ENCODE measurements around the gene ESM1. TPM values are rescaled to one million over a fixed set of nuclear protein-coding genes. Genes with fewer than 3 reads are reported as not detected.

The ESM1 gene
- total RNA-seq, 1 donor, result 1.8 TPM

DNA sequence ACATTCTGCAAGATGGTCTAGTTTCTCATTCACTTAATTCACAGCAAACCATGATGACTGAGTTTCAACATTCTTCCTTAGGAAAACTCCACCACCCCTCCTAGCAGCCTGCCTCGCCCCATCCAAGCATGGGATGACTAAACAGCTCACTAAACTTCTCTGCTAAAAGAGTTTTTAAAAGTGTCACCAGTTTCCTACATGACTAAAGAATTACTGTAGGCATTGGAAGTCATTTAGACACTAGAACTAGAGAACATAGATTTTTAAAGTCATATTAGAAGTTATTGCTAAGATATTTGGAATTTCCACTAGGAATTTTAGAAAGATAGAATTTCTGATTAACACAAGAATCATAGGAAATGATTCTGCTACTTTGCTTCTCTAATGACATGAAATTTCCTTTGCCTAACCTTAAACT lies 5.5 kb upstream of the ESM1 start:
- H3K4me2 ChIP-seq (ENCODE audit: insufficient read depth, low read length), result no peak overlapping the region
- TF ChIP-seq, protein P1, sequence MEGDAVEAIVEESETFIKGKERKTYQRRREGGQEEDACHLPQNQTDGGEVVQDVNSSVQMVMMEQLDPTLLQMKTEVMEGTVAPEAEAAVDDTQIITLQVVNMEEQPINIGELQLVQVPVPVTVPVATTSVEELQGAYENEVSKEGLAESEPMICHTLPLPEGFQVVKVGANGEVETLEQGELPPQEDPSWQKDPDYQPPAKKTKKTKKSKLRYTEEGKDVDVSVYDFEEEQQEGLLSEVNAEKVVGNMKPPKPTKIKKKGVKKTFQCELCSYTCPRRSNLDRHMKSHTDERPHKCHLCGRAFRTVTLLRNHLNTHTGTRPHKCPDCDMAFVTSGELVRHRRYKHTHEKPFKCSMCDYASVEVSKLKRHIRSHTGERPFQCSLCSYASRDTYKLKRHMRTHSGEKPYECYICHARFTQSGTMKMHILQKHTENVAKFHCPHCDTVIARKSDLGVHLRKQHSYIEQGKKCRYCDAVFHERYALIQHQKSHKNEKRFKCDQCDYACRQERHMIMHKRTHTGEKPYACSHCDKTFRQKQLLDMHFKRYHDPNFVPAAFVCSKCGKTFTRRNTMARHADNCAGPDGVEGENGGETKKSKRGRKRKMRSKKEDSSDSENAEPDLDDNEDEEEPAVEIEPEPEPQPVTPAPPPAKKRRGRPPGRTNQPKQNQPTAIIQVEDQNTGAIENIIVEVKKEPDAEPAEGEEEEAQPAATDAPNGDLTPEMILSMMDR (IDR thresholded peaks at IDR 0.05; ENCODE audit: extremely low read depth, low read depth, low read length), result no peak

DNA sequence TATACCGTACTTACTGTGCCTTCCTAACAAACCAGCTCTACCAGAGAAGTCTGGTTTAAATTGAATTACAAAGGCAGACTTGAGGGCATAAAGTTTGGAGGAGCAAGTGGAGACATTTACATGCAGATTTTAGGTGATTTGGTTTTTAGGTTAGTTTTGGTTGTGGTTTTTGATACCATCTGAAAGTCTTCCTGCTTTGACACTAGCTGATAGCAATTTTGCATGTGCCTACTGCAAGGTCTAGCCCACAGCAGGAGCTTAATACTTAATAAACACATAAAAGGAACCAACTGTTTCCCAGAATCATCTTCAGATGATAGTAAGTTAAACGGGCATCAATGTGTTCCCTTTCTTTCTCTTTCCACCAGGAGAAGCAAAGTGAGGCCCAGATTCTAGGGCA lies 3.4 kb upstream of the ESM1 start:
- Histone ChIP-seq H3K27ac (ENCODE audit: low read depth, low read length) (no peak overlapping the region), H3K36me3 (ENCODE audit: insufficient read depth, low read length) (no peaks in the 10 kb centered on the region), H4K20me1 (ENCODE audit: insufficient read depth, low read length) (no peaks in the 10 kb centered on the region), H3K4me2 (ENCODE audit: insufficient read depth, low read length) (no peak overlapping the region), H3K4me3 (ENCODE audit: insufficient read depth, low read length) (no peak overlapping the region), H2AFZ (ENCODE audit: low read length) (no peak overlapping the region), H3K4me1 (ENCODE audit: insufficient read depth, low read length) (peaks cover 29% of the 10 kb centered on the region), H3K79me2 (ENCODE audit: insufficient read depth, low read length) (peaks cover 7% of the 10 kb centered on the region), H3K27me3 (ENCODE audit: insufficient read depth, low read length) (no peaks in the 10 kb centered on the region), H3K9me3 (ENCODE audit: low read depth, low read length) (no peaks in the 10 kb centered on the region)
- TF ChIP-seq, protein P1 (IDR thresholded peaks at IDR 0.05; ENCODE audit: extremely low read depth, low read depth, low read length), result no peak
- no peak for DNase-seq (ENCODE audit: insufficient read length, low spot score, missing footprints)

More for the DNA sequence above, 5.5 kb upstream of the ESM1 start:
- DNase-seq (ENCODE audit: insufficient read length, low spot score, missing footprints), result peak; percentile 82
- Histone ChIP-seq H3K27me3 (ENCODE audit: insufficient read depth, low read length) (no peaks in the 10 kb centered on the region), H3K9me3 (ENCODE audit: low read depth, low read length) (no peaks in the 10 kb centered on the region), H4K20me1 (ENCODE audit: insufficient read depth, low read length) (no peaks in the 10 kb centered on the region), H3K36me3 (ENCODE audit: insufficient read depth, low read length) (no peaks in the 10 kb centered on the region), H3K27ac (ENCODE audit: low read depth, low read length) (peak overlapping the region; percentile 57), H2AFZ (ENCODE audit: low read length) (no peak overlapping the region), H3K4me1 (ENCODE audit: insufficient read depth, low read length) (peaks cover 17% of the 10 kb centered on the region), H3K4me3 (ENCODE audit: insufficient read depth, low read length) (no peak overlapping the region), H3K79me2 (ENCODE audit: insufficient read depth, low read length) (no peaks in the 10 kb centered on the region)

DNA sequence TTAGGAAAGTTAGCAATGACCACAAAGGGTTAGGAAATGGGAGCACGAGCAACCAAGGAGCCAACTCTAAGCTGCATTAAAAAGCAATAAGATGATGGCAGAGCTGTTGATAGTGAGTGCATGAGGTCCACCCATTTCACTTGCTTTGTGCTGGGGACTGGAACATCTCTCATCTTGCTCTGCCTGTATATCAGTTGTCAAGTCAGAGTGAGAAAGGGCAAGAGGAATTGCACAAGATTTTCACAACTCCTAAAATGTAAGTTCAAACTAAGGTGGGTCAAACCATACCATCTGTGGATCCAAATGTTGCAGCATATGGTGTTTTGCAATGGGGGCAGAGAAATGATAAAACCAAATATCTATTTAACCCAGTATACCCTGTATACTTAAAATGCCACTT lies 2.8 kb upstream of the ESM1 start:
- no peaks in the 10 kb centered on the region for H3K36me3 ChIP-seq (ENCODE audit: insufficient read depth, low read length)
- no peak overlapping the region for H2AFZ ChIP-seq (ENCODE audit: low read length)
- no peak overlapping the region for H3K4me3 ChIP-seq (ENCODE audit: insufficient read depth, low read length)
- no peaks in the 10 kb centered on the region for H4K20me1 ChIP-seq (ENCODE audit: insufficient read depth, low read length)
- peaks cover 29% of the 10 kb centered on the region for H3K4me1 ChIP-seq (ENCODE audit: insufficient read depth, low read length)
- TF ChIP-seq, protein P1 (IDR thresholded peaks at IDR 0.05; ENCODE audit: extremely low read depth, low read depth, low read length), result no peak
- no peak for DNase-seq (ENCODE audit: insufficient read length, low spot score, missing footprints)
- no peak overlapping the region for H3K27ac ChIP-seq (ENCODE audit: low read depth, low read length)
- no peak overlapping the region for H3K4me2 ChIP-seq (ENCODE audit: insufficient read depth, low read length)
- no peaks in the 10 kb centered on the region for H3K9me3 ChIP-seq (ENCODE audit: low read depth, low read length)
- peaks cover 7% of the 10 kb centered on the region for H3K79me2 ChIP-seq (ENCODE audit: insufficient read depth, low read length)
- no peaks in the 10 kb centered on the region for H3K27me3 ChIP-seq (ENCODE audit: insufficient read depth, low read length)

DNA sequence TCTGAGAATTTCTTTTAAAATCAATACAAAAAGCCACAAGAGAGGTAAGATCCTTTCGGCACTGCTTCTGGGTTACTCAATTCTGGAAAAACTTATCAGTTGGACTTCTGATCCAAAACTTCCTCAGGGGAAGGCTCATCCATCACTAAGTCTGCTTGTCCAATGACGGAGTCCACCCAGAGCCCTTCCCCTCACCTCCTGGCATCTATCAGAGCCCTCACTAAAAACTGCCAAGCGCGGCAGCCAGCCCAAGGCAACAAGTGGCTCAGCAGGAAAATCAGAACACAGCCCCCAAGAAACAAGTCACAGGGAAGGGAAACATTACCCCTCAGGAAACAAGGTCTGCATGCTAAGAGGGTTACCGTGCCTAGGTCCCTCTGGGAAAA lies 869 bp upstream of the ESM1 start:
- peaks cover 7% of the 10 kb centered on the region for H3K79me2 ChIP-seq (ENCODE audit: insufficient read depth, low read length)
- no peaks in the 10 kb centered on the region for H3K9me3 ChIP-seq (ENCODE audit: low read depth, low read length)
- no peak for DNase-seq (ENCODE audit: insufficient read length, low spot score, missing footprints)
- H4K20me1 ChIP-seq (ENCODE audit: insufficient read depth, low read length), result no peaks in the 10 kb centered on the region
- peak overlapping the region; percentile 95 for H3K4me2 ChIP-seq (ENCODE audit: insufficient read depth, low read length)
- no peak overlapping the region for H3K4me3 ChIP-seq (ENCODE audit: insufficient read depth, low read length)
- peaks cover 44% of the 10 kb centered on the region for H3K4me1 ChIP-seq (ENCODE audit: insufficient read depth, low read length)
- no peaks in the 10 kb centered on the region for H3K36me3 ChIP-seq (ENCODE audit: insufficient read depth, low read length)
- TF ChIP-seq, protein P1 (IDR thresholded peaks at IDR 0.05; ENCODE audit: extremely low read depth, low read depth, low read length), result no peak
- no peaks in the 10 kb centered on the region for H3K27me3 ChIP-seq (ENCODE audit: insufficient read depth, low read length)
- peak overlapping the region; percentile 53 for H3K27ac ChIP-seq (ENCODE audit: low read depth, low read length)
- H2AFZ ChIP-seq (ENCODE audit: low read length), result no peak overlapping the region

Measured in osteoblast (primary cell).